ENCODE results near the gene DDIT4. TPM values are rescaled to one million over a fixed set of nuclear protein-coding genes. Genes with fewer than 3 reads are reported as not detected.
"Not testable (repeated sequence)": the region's sequence is repeated elsewhere in the genome, so short reads cannot be mapped to it uniquely, and the experiment has no call there.

Gene DDIT4
- total RNA-seq, 2 experiments from 2014 or later = 166 to 189 TPM

- DNase-seq = peak; percentile 72
- Mint-ChIP-seq H3K27me3 (no peaks in the 10 kb centered on the region), H3K9me3 (peaks cover 3% of the 10 kb centered on the region), H3K27ac (peak overlapping the region; percentile 57), H3K4me1 (peaks cover 71% of the 10 kb centered on the region), H3K36me3 (ENCODE audit: low read depth) (peaks cover 6% of the 10 kb centered on the region), H3K4me3 (peak overlapping the region; percentile 13)
- POLR2A ChIA-PET = interaction anchor here (1.0 kb wide), 1 partner anchor 16 kb away, joined by 3 read pairs; no protein-coding TSS in a partner anchor
- CTCF ChIA-PET = interaction anchor here (0.9 to 6.3 kb wide), 11 partner anchors 8 to 45 kb away, joined by 3 to 45 read pairs (median 7); partner anchors contain the start of gene DDIT4
Measured at GRCh38 chr10:72291019-72291532, 17.4 kb downstream of the DDIT4 start.

GRCh38 chr10:72292223-72292691 lies 18.5 kb downstream of the DDIT4 start:
- Mint-ChIP-seq H3K4me3 (peak overlapping the region; percentile 11), H3K36me3 (ENCODE audit: low read depth) (peaks cover 9% of the 10 kb centered on the region), H3K9me3 (peaks cover 3% of the 10 kb centered on the region), H3K27ac (peak overlapping the region; percentile 84), H3K27me3 (no peaks in the 10 kb centered on the region), H3K4me1 (peaks cover 67% of the 10 kb centered on the region)
- peak; percentile 29 for DNase-seq
- ChIA-PET CTCF (interaction anchor here (0.7 to 6.3 kb wide), 10 partner anchors 10 to 118 kb away, joined by 3 to 45 read pairs (median 7); partner anchors contain the start of gene DDIT4), POLR2A (interaction anchor here (0.6 to 1.3 kb wide), 2 partner anchors 34 to 67 kb away, joined by 3 to 6 read pairs; no protein-coding TSS in a partner anchor)

- peaks cover 10% of the 10 kb centered on the region for H3K36me3 Mint-ChIP-seq (ENCODE audit: low read depth)
- peaks cover 85% of the 10 kb centered on the region for H3K4me1 Mint-ChIP-seq
- ChIA-PET POLR2A (no interaction called here), CTCF (interaction anchor here (0.6 to 6.3 kb wide), 3 partner anchors 21 to 169 kb away, joined by 3 to 45 read pairs (median 4); partner anchors contain the start of gene DDIT4)
- DNase-seq = no peak
- H3K27me3 Mint-ChIP-seq = no peaks in the 10 kb centered on the region
- peak overlapping the region; percentile 97 for H3K27ac Mint-ChIP-seq
- H3K4me3 Mint-ChIP-seq = peak overlapping the region; percentile 6
- peaks cover 3% of the 10 kb centered on the region for H3K9me3 Mint-ChIP-seq
Measured at GRCh38 chr10:72295330-72295910, 21.7 kb downstream of the DDIT4 start.

GRCh38 chr10:72296829-72297280 lies 23.1 kb downstream of the DDIT4 start:
- POLR2A ChIA-PET = interaction anchor here (0.6 to 1.5 kb wide), 13 partner anchors 19 to 81 kb away, joined by 3 to 15 read pairs (median 5); partner anchors contain the start of genes ANAPC16 and DDIT4

GRCh38 chr10:72297281-72297804 lies 23.6 kb downstream of the DDIT4 start:
- Mint-ChIP-seq H3K36me3 (ENCODE audit: low read depth) (peaks cover 10% of the 10 kb centered on the region), H3K27ac (peak overlapping the region; percentile 97), H3K4me3 (peak overlapping the region; percentile 82), H3K4me1 (peaks cover 76% of the 10 kb centered on the region), H3K27me3 (no peaks in the 10 kb centered on the region), H3K9me3 (peaks cover 3% of the 10 kb centered on the region)
- peak; percentile 97 for DNase-seq
- CTCF ChIA-PET = interaction anchor here (0.7 to 1.9 kb wide), 13 partner anchors 8 to 71 kb away, joined by 3 to 8 read pairs (median 5); partner anchors contain the start of gene DDIT4
- POLR2A ChIA-PET = interaction anchor here (0.5 to 1.5 kb wide), 16 partner anchors 11 to 205 kb away, joined by 3 to 15 read pairs (median 4); partner anchors contain the start of genes ANAPC16 and DDIT4

More at GRCh38 chr10:72296829-72297280, 23.1 kb downstream of the DDIT4 start:
- not testable (repeated sequence) for H3K9me3 Mint-ChIP-seq; H3K27me3 Mint-ChIP-seq; H3K36me3 Mint-ChIP-seq (ENCODE audit: low read depth); DNase-seq
- H3K27ac Mint-ChIP-seq = peak overlapping the region; percentile 97
- H3K4me3 Mint-ChIP-seq = peak overlapping the region; percentile 82
- H3K4me1 Mint-ChIP-seq = peaks cover 80% of the 10 kb centered on the region
- CTCF ChIA-PET = interaction anchor here (0.7 to 1.9 kb wide), 11 partner anchors 9 to 70 kb away, joined by 3 to 8 read pairs (median 5); partner anchors contain the start of gene DDIT4

- Mint-ChIP-seq H3K27me3 (no peaks in the 10 kb centered on the region), H3K9me3 (peaks cover 3% of the 10 kb centered on the region), H3K27ac (peak overlapping the region; percentile 97), H3K36me3 (ENCODE audit: low read depth) (peaks cover 10% of the 10 kb centered on the region), H3K4me1 (peaks cover 70% of the 10 kb centered on the region), H3K4me3 (peak overlapping the region; percentile 82)
- POLR2A ChIA-PET = interaction anchor here (0.5 to 1.5 kb wide), 16 partner anchors 11 to 205 kb away, joined by 3 to 15 read pairs (median 4); partner anchors contain the start of gene DDIT4
- peak; percentile 95 for DNase-seq
- CTCF ChIA-PET = interaction anchor here (0.7 to 1.9 kb wide), 13 partner anchors 8 to 45 kb away, joined by 3 to 8 read pairs (median 5); partner anchors contain the start of gene DDIT4
Measured at GRCh38 chr10:72297805-72298591, 24.3 kb downstream of the DDIT4 start.

- peak overlapping the region; percentile 97 for H3K27ac Mint-ChIP-seq
- ChIA-PET CTCF (interaction anchor here (0.9 to 1.9 kb wide), 4 partner anchors 9 to 38 kb away, joined by 3 to 8 read pairs (median 6); partner anchors contain the start of gene DDIT4), POLR2A (interaction anchor here (0.7 kb wide), 2 partner anchors 10 to 27 kb away, joined by 3 read pairs; no protein-coding TSS in a partner anchor)
- DNase-seq = no peak
- H3K4me1 Mint-ChIP-seq = peaks cover 72% of the 10 kb centered on the region
- H3K27me3 Mint-ChIP-seq = no peaks in the 10 kb centered on the region
- peaks cover 9% of the 10 kb centered on the region for H3K36me3 Mint-ChIP-seq (ENCODE audit: low read depth)
- H3K9me3 Mint-ChIP-seq = peaks cover 3% of the 10 kb centered on the region
- peak overlapping the region; percentile 19 for H3K4me3 Mint-ChIP-seq
Measured at GRCh38 chr10:72298592-72299519, 25.1 kb downstream of the DDIT4 start.

GRCh38 chr10:72303424-72304128 lies 29.9 kb downstream of the DDIT4 start:
- POLR2A ChIA-PET = interaction anchor here (1.2 to 1.4 kb wide), 2 partner anchors 15 to 31 kb away, joined by 3 read pairs; no protein-coding TSS in a partner anchor
- H3K9me3 Mint-ChIP-seq = no peaks in the 10 kb centered on the region
- peaks cover 65% of the 10 kb centered on the region for H3K4me1 Mint-ChIP-seq
- peak overlapping the region; percentile 59 for H3K27ac Mint-ChIP-seq
- no peak for DNase-seq
- no peaks in the 10 kb centered on the region for H3K36me3 Mint-ChIP-seq (ENCODE audit: low read depth)
- CTCF ChIA-PET = interaction anchor here (0.9 to 4.2 kb wide), 9 partner anchors 12 to 34 kb away, joined by 3 to 21 read pairs (median 7); no protein-coding TSS in a partner anchor
- no peak overlapping the region for H3K4me3 Mint-ChIP-seq
- H3K27me3 Mint-ChIP-seq = no peaks in the 10 kb centered on the region

- H3K27ac Mint-ChIP-seq = peak overlapping the region; percentile 86
- H3K9me3 Mint-ChIP-seq = no peaks in the 10 kb centered on the region
- no peaks in the 10 kb centered on the region for H3K36me3 Mint-ChIP-seq (ENCODE audit: low read depth)
- POLR2A ChIA-PET = no interaction called here
- CTCF ChIA-PET = interaction anchor here (0.6 to 2.0 kb wide), 9 partner anchors 9 to 865 kb away, joined by 3 to 7 read pairs (median 3); no protein-coding TSS in a partner anchor
- H3K4me1 Mint-ChIP-seq = peaks cover 76% of the 10 kb centered on the region
- H3K4me3 Mint-ChIP-seq = no peak overlapping the region
- no peaks in the 10 kb centered on the region for H3K27me3 Mint-ChIP-seq
- no peak for DNase-seq
Measured at GRCh38 chr10:72306215-72306760, 32.6 kb downstream of the DDIT4 start.

- H3K9me3 Mint-ChIP-seq; H3K36me3 Mint-ChIP-seq (ENCODE audit: low read depth); H3K27ac Mint-ChIP-seq; H3K27me3 Mint-ChIP-seq; DNase-seq; H3K4me3 Mint-ChIP-seq: not testable (repeated sequence)
- ChIA-PET CTCF (interaction anchor here (1.1 to 2.4 kb wide), 5 partner anchors 10 to 28 kb away, joined by 3 to 11 read pairs (median 6); no protein-coding TSS in a partner anchor), POLR2A (interaction anchor here (0.7 to 1.0 kb wide), 3 partner anchors 19 to 321 kb away, joined by 3 to 6 read pairs (median 3); no protein-coding TSS in a partner anchor)
- peaks cover 75% of the 10 kb centered on the region for H3K4me1 Mint-ChIP-seq
Measured at GRCh38 chr10:72307711-72308110, 34.0 kb downstream of the DDIT4 start.
